ENCODE data around the gene AGBL4. TPM values are rescaled to one million over a fixed set of nuclear protein-coding genes. Genes with fewer than 3 reads are reported as not detected.

The AGBL4 gene
- total and polyA plus RNA-seq, 9 of the 15 experiments (the other 6 are each of a cell fraction or from before 2014, with no cell fraction given): 0.11 TPM; not detected in 7

DNA sequence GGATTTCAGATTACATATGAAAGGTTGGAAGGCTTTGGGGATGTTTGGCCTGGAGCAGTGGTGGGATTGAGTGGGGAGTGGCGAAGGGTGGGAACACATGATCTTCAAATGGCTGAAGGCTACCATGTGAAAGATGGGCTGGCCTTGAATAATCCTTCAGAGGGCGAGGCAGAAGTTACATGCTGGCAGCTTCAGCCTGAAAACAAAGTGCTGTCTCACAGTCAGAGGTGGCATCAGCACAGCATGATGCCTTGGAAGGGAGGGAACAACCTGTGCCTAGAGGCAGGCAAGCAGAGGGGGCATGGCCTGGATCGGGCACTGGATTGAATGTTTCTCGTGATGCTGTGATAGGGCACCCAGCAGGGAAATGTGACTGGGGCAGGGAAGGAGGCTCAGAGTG is 1377.9 kb downstream of the AGBL4 start (continued):
- TF ChIP-seq, protein P1, sequence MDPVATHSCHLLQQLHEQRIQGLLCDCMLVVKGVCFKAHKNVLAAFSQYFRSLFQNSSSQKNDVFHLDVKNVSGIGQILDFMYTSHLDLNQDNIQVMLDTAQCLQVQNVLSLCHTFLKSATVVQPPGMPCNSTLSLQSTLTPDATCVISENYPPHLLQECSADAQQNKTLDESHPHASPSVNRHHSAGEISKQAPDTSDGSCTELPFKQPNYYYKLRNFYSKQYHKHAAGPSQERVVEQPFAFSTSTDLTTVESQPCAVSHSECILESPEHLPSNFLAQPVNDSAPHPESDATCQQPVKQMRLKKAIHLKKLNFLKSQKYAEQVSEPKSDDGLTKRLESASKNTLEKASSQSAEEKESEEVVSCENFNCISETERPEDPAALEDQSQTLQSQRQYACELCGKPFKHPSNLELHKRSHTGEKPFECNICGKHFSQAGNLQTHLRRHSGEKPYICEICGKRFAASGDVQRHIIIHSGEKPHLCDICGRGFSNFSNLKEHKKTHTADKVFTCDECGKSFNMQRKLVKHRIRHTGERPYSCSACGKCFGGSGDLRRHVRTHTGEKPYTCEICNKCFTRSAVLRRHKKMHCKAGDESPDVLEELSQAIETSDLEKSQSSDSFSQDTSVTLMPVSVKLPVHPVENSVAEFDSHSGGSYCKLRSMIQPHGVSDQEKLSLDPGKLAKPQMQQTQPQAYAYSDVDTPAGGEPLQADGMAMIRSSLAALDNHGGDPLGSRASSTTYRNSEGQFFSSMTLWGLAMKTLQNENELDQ (CRISPR knock-in tag; IDR thresholded peaks at IDR 0.05; ENCODE audit: borderline replicate concordance): no peak
- no peak for TF ChIP-seq EGR1 (conservative IDR thresholded peaks at IDR 0.05)
- TF ChIP-seq MBD2 (IDR thresholded peaks at IDR 0.05; ENCODE audit: borderline replicate concordance, low read depth): no peak
- no peak for TF ChIP-seq SMARCA5 (IDR thresholded peaks at IDR 0.05)
- TF ChIP-seq ZNF589 (CRISPR knock-in tag; IDR thresholded peaks at IDR 0.05; ENCODE audit: low read depth): no peak
- no peak for TF ChIP-seq ETS2 (tag; IDR thresholded peaks at IDR 0.05; ENCODE audit: borderline replicate concordance, poor library complexity, severe bottlenecking)
- TF ChIP-seq CBX5 (IDR thresholded peaks at IDR 0.05; ENCODE audit: borderline replicate concordance, low read depth): no peak
- TF ChIP-seq TBL1XR1 (IDR thresholded peaks at IDR 0.05; ENCODE audit: low read length in 2 of 2): no peak

DNA sequence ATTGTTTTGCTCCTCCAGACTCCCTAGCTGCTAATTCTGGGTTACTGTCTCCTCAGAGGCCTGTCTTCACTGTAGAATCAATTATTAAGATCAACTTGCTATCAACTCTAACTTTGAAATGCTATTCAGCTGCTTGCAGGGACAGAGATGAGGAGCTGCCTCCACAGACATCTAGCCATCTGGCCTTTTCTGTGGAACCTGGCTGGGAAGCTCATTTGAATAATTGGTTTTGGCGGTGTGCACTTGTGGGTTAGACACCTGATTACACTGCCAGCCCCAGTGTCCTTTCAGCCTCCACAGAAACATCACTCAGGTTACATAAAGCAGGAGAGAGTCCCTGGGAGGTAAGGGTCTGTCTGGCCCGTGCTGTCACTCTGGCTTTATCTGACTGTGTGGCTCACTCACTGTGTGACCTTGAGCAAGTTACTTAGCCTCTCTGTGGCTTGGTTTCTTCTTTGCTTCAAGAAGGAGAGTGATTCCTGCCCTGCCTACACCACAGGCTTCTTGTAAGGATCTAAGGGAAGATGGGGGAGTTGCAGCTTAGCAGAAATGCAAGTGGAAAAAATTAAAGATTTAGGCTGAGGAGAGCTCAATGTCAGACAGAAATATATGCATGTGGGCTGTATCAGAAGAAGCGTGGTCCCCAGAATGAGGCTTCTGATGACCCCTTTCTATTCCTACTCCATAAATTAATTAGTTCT is 1378.7 kb downstream of the AGBL4 start:
- Histone ChIP-seq H3K9me3 (replicated peaks; ENCODE audit: control insufficient read depth, insufficient read depth, low read depth, low read length) (no peaks in the 10 kb centered on the region), H3K9me1 (ENCODE audit: control insufficient read depth, insufficient read depth, low read length) (no peaks in the 10 kb centered on the region), H3K4me2 (ENCODE audit: insufficient read depth, low read length) (no peak overlapping the region), H3K4me1 (replicated peaks in 1 of 2; ENCODE audit: control insufficient read depth in 2 of 2, insufficient read depth in 2 of 2, low read length in 2 of 2) (no peaks in the 10 kb centered on the region), H3K4me3 (no peak overlapping the region), H3K27ac (ENCODE audit: extremely low read depth, low read depth, low read length) (no peak overlapping the region), H3K36me3 (ENCODE audit: control insufficient read depth, insufficient read depth, low read length) (no peaks in the 10 kb centered on the region), H3K79me2 (ENCODE audit: control insufficient read depth, insufficient read depth, low read length) (no peaks in the 10 kb centered on the region), H3K9ac (ENCODE audit: insufficient read depth in 1 of 2, low read depth in 2 of 2, low read length in 2 of 2) (no peak overlapping the region), H2AFZ (ENCODE audit: low read depth, low read length) (no peak overlapping the region), H4K20me1 (replicated peaks; ENCODE audit: control insufficient read depth, insufficient read depth, low read length) (no peaks in the 10 kb centered on the region; the same call in 1 of the 2 replicates), H3K27me3 (ENCODE audit: control insufficient read depth in 2 of 2, insufficient read depth in 2 of 2, low read length in 2 of 2) (no peaks in the 10 kb centered on the region)
- TF ChIP-seq, protein P2, sequence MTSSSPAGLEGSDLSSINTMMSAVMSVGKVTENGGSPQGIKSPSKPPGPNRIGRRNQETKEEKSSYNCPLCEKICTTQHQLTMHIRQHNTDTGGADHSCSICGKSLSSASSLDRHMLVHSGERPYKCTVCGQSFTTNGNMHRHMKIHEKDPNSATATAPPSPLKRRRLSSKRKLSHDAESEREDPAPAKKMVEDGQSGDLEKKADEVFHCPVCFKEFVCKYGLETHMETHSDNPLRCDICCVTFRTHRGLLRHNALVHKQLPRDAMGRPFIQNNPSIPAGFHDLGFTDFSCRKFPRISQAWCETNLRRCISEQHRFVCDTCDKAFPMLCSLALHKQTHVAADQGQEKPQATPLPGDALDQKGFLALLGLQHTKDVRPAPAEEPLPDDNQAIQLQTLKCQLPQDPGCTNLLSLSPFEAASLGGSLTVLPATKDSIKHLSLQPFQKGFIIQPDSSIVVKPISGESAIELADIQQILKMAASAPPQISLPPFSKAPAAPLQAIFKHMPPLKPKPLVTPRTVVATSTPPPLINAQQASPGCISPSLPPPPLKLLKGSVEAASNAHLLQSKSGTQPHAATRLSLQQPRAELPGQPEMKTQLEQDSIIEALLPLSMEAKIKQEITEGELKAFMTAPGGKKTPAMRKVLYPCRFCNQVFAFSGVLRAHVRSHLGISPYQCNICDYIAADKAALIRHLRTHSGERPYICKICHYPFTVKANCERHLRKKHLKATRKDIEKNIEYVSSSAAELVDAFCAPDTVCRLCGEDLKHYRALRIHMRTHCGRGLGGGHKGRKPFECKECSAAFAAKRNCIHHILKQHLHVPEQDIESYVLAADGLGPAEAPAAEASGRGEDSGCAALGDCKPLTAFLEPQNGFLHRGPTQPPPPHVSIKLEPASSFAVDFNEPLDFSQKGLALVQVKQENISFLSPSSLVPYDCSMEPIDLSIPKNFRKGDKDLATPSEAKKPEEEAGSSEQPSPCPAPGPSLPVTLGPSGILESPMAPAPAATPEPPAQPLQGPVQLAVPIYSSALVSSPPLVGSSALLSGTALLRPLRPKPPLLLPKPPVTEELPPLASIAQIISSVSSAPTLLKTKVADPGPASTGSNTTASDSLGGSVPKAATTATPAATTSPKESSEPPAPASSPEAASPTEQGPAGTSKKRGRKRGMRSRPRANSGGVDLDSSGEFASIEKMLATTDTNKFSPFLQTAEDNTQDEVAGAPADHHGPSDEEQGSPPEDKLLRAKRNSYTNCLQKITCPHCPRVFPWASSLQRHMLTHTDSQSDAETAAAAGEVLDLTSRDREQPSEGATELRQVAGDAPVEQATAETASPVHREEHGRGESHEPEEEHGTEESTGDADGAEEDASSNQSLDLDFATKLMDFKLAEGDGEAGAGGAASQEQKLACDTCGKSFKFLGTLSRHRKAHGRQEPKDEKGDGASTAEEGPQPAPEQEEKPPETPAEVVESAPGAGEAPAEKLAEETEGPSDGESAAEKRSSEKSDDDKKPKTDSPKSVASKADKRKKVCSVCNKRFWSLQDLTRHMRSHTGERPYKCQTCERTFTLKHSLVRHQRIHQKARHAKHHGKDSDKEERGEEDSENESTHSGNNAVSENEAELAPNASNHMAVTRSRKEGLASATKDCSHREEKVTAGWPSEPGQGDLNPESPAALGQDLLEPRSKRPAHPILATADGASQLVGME (CRISPR knock-in tag; IDR thresholded peaks at IDR 0.05): no peak
- intact Hi-C loops (cut with micrococcal nuclease) (no loop called here), in situ Hi-C loops (cut with MboI) (no loop called here)
- 0% methylated on average over 3 of the region's 3 CpGs for WGBS (ENCODE audit: insufficient coverage, low coverage, missing lambda C conversion rate)
- no TSS peak for BruUV-seq (replicated peaks)
- ATAC-seq (no peak), DNase-seq (ENCODE audit: extremely low read depth in 1 of 4, low spot score in 3 of 4) (no peak), FAIRE-seq (no peak)
- POLR2A ChIA-PET: no interaction called here
- CTCF ChIA-PET (ENCODE audit: low intra/inter-chr PET ratio): no interaction called here
